ENCODE measurements around the gene FAM3A.

DNA sequence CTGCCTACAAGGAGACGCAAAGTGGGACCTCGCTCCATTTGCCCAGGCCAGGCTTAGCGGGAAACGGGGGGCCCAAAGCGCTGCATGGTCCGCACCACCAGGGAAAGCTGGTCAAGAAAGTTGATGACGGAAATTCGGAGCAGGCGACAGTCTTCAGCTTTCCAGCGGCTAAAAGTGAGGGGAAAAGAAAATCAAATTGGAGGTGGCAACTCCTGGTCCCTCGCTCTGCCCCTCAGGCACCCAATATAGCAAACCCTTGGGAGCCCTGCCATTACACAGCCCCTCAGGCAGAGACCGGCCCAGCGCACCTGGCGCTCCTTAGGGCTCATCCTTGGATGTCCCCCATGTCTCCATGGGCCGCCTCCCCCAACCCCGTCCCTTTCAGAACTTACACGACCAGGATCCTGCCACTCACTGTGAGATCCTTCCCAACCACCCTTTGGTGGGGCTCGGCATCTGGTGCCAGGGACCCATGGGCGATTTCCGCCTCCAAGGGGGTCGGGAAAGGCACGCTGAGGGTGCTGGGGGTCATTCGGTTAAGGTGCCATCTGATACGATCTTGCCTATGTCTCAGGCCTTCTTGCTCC is 38.0 kb downstream of the FAM3A start:
- TF ChIP-seq, protein P1, sequence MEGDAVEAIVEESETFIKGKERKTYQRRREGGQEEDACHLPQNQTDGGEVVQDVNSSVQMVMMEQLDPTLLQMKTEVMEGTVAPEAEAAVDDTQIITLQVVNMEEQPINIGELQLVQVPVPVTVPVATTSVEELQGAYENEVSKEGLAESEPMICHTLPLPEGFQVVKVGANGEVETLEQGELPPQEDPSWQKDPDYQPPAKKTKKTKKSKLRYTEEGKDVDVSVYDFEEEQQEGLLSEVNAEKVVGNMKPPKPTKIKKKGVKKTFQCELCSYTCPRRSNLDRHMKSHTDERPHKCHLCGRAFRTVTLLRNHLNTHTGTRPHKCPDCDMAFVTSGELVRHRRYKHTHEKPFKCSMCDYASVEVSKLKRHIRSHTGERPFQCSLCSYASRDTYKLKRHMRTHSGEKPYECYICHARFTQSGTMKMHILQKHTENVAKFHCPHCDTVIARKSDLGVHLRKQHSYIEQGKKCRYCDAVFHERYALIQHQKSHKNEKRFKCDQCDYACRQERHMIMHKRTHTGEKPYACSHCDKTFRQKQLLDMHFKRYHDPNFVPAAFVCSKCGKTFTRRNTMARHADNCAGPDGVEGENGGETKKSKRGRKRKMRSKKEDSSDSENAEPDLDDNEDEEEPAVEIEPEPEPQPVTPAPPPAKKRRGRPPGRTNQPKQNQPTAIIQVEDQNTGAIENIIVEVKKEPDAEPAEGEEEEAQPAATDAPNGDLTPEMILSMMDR (IDR thresholded peaks at IDR 0.05; ENCODE audit: low read length), result no peak
- TF ChIP-seq EZH2 (IDR thresholded peaks at IDR 0.05; ENCODE audit: borderline replicate concordance, low read length), result no peak

Measured in OCI-LY1 (cell line).